Parathyroid adenoma (tissue), 2 donors: ENCODE measurements around the gene LBX2.

Experiments used
- H2AFZ ChIP-seq: fragments of 300-600 bp; sonication (generic); one replicate; pipeline ENCODE4 v1.7.0; 2017; ENCODE audit warnings: antibody characterized with exemption, mild to moderate bottlenecking
- H3K27ac ChIP-seq: fragments of 300-600 bp; sonication (generic); one replicate; pipeline ENCODE4 v1.7.0; 2017
- H3K27me3 ChIP-seq: fragments of 300-600 bp; sonication (generic); one replicate; pipeline ENCODE4 v1.7.0; 2017; ENCODE audit warnings: low read length; ENCODE audit not compliant: control insufficient read depth, insufficient read depth
- H3K36me3 ChIP-seq: fragments of 300-600 bp; sonication (generic); one replicate; pipeline ENCODE4 v1.7.0; 2017; ENCODE audit warnings: low read length; ENCODE audit not compliant: control insufficient read depth, insufficient read depth
- H3K4me1 ChIP-seq: fragments of 300-600 bp; sonication (generic); one replicate; pipeline ENCODE4 v1.7.0; 2017; ENCODE audit warnings: control low read depth
- H3K4me2 ChIP-seq: fragments of 300-600 bp; sonication (generic); one replicate; pipeline ENCODE4 v1.7.0; 2017; ENCODE audit warnings: low read length
- H3K4me3 ChIP-seq: fragments of 300-600 bp; sonication (generic); one replicate; pipeline ENCODE4 v1.7.0; 2017; ENCODE audit warnings: low read depth, low read length
- H3K79me2 ChIP-seq: fragments of 300-600 bp; sonication (generic); one replicate; pipeline ENCODE4 v1.7.0; 2017; ENCODE audit warnings: control low read depth
- H3K9ac ChIP-seq: fragments of 300-600 bp; sonication (generic); one replicate; pipeline ENCODE4 v1.7.0; 2017; ENCODE audit warnings: mild to moderate bottlenecking
- H3K9me3 ChIP-seq: fragments of 300-600 bp; sonication (generic); one replicate; pipeline ENCODE4 v1.7.0; 2017; ENCODE audit warnings: low read length; ENCODE audit not compliant: control insufficient read depth
- TF ChIP-seq, protein P1 (sequence below): fragments of 300-600 bp; sonication (generic); IDR thresholded peaks from one replicate; pipeline ENCODE4 v1.7.0; 2017; ENCODE audit warnings: antibody characterized with exemption, mild to moderate bottlenecking
- donor health status: primary hyperparathyroidism.

The LBX2 gene

GRCh38 chr2:74504591-74504990 is 5.2 kb upstream of the LBX2 start:
- Histone ChIP-seq H3K27ac (no peak overlapping the region), H3K4me2 (no peak overlapping the region), H3K36me3 (no peaks in the 10 kb centered on the region), H3K4me1 (peaks cover 17% of the 10 kb centered on the region), H3K4me3 (no peak overlapping the region), H3K27me3 (no peaks in the 10 kb centered on the region), H3K9me3 (no peaks in the 10 kb centered on the region), H3K9ac (no peak overlapping the region), H3K79me2 (peaks cover 4% of the 10 kb centered on the region), H2AFZ (no peak overlapping the region)
- TF ChIP-seq, protein P1, sequence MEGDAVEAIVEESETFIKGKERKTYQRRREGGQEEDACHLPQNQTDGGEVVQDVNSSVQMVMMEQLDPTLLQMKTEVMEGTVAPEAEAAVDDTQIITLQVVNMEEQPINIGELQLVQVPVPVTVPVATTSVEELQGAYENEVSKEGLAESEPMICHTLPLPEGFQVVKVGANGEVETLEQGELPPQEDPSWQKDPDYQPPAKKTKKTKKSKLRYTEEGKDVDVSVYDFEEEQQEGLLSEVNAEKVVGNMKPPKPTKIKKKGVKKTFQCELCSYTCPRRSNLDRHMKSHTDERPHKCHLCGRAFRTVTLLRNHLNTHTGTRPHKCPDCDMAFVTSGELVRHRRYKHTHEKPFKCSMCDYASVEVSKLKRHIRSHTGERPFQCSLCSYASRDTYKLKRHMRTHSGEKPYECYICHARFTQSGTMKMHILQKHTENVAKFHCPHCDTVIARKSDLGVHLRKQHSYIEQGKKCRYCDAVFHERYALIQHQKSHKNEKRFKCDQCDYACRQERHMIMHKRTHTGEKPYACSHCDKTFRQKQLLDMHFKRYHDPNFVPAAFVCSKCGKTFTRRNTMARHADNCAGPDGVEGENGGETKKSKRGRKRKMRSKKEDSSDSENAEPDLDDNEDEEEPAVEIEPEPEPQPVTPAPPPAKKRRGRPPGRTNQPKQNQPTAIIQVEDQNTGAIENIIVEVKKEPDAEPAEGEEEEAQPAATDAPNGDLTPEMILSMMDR = no peak

GRCh38 chr2:74503506-74504475 is 4.4 kb upstream of the LBX2 start:
- H2AFZ ChIP-seq = peak overlapping the region; percentile 70
- no peaks in the 10 kb centered on the region for H3K36me3 ChIP-seq
- peak overlapping the region; percentile 20 for H3K27ac ChIP-seq
- peaks cover 24% of the 10 kb centered on the region for H3K4me1 ChIP-seq
- peak overlapping the region; percentile 11 for H3K4me3 ChIP-seq
- no peaks in the 10 kb centered on the region for H3K9me3 ChIP-seq
- H3K79me2 ChIP-seq = peaks cover 4% of the 10 kb centered on the region
- TF ChIP-seq, protein P1 = no peak
- peak overlapping the region; percentile 1 for H3K4me2 ChIP-seq
- H3K27me3 ChIP-seq = no peaks in the 10 kb centered on the region
- no peak overlapping the region for H3K9ac ChIP-seq

DNA sequence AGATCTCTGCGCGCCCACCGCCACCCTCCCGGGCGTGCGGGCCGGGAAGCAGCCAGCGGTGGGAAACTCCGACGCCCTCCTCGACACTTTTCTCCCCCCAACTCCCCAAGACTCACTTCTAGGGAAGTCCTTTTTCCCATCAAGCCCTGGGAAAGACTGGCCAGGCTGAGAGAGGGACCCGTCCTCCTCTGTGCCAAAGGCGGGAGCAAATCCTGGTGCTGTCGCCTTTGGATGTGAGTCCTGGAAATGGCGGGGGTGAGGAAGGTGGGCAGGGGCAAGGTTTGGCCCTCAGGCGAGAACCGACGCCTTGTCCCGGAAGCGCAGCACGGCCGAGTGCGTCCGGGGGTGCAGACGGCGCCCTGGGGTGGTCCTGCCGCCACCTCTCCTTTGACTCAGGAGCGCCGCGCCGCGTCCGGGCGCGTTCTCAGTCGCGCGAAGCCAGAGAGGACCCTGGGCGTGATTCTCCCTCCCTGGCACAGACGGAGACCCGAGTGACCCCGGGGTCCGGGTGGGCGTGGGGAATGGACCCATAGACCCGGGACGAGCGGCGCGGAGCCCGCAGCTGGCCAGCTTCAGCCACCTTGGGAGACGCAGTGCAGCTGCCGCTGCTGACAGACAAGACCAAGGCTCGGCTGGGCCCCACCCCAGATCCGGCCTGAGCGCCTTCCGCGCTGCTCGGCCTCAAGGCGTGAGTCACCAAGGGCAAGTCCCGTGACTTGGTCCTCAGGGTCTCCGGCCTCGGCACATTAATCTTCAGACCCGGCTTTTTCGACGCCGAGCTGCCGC is 3.5 kb upstream of the LBX2 start:
- no peaks in the 10 kb centered on the region for H3K9me3 ChIP-seq
- no peak overlapping the region for H3K9ac ChIP-seq
- H3K79me2 ChIP-seq = peaks cover 4% of the 10 kb centered on the region
- no peaks in the 10 kb centered on the region for H3K27me3 ChIP-seq
- H3K36me3 ChIP-seq = no peaks in the 10 kb centered on the region
- TF ChIP-seq, protein P1 = no peak
- H2AFZ ChIP-seq = peak overlapping the region; percentile 70
- peak overlapping the region; percentile 39 for H3K4me2 ChIP-seq
- H3K4me3 ChIP-seq = peak overlapping the region; percentile 11
- peaks cover 22% of the 10 kb centered on the region for H3K4me1 ChIP-seq
- peak overlapping the region; percentile 20 for H3K27ac ChIP-seq

DNA sequence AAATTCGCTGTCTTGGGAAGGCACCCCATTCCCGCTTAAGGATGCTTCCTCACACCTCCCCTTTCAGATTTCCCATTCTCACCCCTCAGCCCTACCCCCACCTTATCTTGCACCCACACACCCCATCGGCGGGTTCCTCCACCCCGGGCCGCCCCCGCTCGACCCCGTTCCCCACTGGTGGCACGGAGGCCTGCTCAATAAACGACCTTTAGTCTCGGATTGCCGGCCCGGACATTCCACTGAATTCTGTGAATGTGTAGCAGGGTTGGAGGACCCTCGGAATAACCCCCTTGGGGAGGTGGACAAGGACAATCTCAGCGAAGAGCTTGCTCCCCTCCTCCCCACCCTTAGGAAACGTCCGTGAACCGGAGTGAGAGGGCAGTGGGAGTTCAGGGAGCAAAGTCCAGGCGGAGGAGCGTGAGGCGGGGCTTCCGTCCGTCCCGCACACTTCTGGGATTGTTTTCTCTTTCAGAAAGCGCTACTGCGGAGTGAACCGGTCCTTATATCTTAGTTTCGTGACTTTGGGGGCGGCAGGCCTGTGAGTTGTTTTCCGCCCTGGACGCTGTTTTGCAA is 2.8 kb upstream of the LBX2 start:
- H3K4me1 ChIP-seq = peaks cover 21% of the 10 kb centered on the region
- H3K79me2 ChIP-seq = peaks cover 4% of the 10 kb centered on the region
- peak overlapping the region; percentile 70 for H2AFZ ChIP-seq
- H3K4me3 ChIP-seq = peak overlapping the region; percentile 11
- H3K27me3 ChIP-seq = no peaks in the 10 kb centered on the region
- peak overlapping the region; percentile 39 for H3K4me2 ChIP-seq
- H3K9ac ChIP-seq = no peak overlapping the region
- no peaks in the 10 kb centered on the region for H3K9me3 ChIP-seq
- no peaks in the 10 kb centered on the region for H3K36me3 ChIP-seq
- H3K27ac ChIP-seq = no peak overlapping the region
- TF ChIP-seq, protein P1 = no peak
